ENCODE measurements around the gene NAGK. TPM values are rescaled to one million over a fixed set of nuclear protein-coding genes. Genes with fewer than 3 reads are reported as not detected.

The NAGK gene
- total RNA-seq, 1 experiment from 2014 or later = 73.3 TPM

DNA sequence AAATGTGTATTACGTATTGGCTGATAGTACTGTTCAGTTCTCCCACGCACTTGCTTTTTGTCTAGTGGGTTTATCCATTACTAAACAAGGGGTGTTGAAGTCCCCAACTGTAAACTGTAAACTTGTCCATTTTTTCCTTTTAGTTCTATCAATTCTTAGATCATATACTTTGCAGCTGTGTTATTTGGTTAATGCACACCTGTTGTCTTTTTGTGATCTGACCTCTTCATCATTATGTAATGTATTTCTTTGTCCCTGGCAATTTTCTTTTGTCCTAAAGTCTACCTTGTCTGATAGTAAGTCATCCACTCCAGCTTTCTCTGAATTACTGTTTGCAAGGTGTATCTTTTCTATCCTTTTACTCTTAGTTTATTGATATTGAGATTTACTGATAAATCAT lies 39.6 kb downstream of the NAGK start:
- no peak for DNase-seq (ENCODE audit: low spot score)

DNA sequence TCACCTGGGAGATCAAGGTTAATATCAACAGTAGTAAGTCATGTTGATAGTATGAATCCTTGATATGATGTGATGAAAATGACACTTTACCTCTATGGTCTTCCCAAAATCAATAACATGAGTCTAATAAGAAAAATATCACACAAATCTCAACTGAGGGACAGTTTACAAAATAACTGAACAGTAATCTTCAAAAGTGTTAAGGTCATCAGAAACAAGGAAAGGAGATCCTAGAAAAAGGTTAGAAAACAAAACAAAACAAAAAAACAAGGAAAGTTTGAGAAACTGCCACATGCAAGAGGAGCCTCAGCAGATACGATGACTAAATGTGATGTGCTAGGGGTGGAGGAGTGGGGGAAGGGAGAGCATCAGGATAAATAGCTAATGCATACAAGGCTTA lies 45.4 kb downstream of the NAGK start:
- no peak for DNase-seq (ENCODE audit: low spot score)

- DNase-seq (ENCODE audit: low spot score) = no peak
Observed at GRCh38 chr2:71117063-71117462, 48.6 kb downstream of the NAGK start.

DNA sequence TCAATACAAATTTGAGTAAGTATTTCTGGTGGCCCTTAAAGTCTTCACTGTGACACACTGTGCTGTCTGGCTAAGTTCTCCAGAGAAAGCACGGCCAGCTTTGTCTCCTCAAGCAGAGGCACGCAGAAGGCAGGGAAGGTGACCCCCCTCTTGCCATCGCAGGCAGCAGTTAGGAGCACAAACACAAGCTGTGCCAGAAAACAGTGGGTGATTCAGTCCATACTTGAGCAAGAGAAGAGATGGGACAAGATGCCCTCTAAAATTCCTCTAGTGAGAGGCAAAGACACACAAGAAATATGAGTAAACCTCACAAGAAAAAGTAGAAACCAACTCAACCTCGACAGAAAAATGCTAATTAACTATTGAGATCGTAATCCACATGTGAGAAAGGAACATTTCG lies 51.7 kb downstream of the NAGK start:
- DNase-seq (ENCODE audit: low spot score) = no peak

- DNase-seq (ENCODE audit: low spot score) = no peak
Observed at GRCh38 chr2:71121479-71121878, 53.0 kb downstream of the NAGK start.

- no peak for DNase-seq (ENCODE audit: low spot score)
Observed at GRCh38 chr2:71122387-71123298, 54.2 kb downstream of the NAGK start.

DNA sequence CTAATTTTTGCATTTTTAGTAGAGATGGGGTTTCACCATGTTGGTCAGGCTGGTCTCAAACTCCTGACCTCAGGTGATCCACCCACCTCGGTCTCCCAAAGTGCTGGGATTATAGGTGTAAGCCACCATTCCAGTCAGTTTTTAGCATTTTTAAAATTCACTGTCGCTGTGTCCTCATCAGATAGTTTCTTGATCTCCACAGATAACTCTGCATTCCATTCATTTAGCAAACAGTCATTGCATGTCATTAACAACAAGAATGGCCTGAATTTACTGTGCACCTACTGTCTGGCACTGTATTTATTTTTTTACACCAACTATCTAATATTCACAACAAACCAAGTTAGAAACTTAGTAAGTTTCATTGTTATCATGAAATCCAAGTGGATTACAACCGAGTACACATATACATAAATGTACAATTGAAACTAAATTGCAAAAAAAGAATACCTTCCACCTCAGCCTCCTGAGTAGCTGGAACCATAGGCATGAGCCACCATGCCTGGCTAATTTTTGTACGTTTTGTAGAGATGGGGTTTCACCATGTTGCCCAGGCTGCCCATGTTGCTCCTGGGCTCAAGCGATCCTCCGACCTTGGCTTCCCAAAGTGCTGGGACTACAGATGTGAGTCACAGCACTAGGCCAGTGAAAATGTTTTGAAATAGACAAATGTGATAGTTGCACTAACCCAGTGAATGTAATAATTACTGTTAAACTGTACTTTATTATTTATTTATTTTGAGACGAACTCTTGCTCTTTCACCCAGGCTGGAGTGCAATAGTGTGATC lies 57.3 kb downstream of the NAGK start:
- no peak for DNase-seq (ENCODE audit: low spot score)

DNA sequence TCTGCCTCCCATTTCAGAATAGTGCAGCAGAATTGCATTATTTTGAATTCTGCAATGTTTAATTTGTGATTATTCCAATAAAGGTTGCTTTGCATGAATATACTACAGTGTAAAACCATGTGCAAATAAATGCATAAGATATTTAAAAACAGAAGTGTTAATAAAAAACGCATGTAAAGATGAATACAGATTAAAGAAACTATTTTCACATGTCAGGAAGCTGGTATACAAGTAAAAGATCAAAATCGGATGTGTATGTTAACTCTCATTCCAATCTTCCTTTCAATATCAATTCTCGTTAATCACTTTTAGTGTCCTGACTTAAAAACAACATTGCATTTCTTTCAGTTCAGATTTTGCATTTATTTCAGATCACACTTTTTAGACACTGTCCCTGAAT lies 58.5 kb downstream of the NAGK start:
- no peak for DNase-seq (ENCODE audit: low spot score)

Other genes with a start within 250 kb of the NAGK start
- gene CLEC4F, start 248.0 kb upstream of the NAGK start, total RNA-seq (2014; rRNA removed; shearing (Covaris generic)) = not detected in 2 replicates
- 0.14 TPM in 1 of 2 replicates, not detected in the other for gene CD207, start 232.8 kb upstream of the NAGK start, total RNA-seq (2014; rRNA removed; shearing (Covaris generic))
- gene VAX2, start 168.1 kb upstream of the NAGK start, total RNA-seq (2014; rRNA removed; shearing (Covaris generic)) = 3.3 and 5.0 TPM in 2 replicates
- gene ATP6V1B1, start 132.7 kb upstream of the NAGK start, total RNA-seq (2014; rRNA removed; shearing (Covaris generic)) = 0.93 TPM in 1 of 2 replicates, not detected in the other
- not detected in 2 replicates for gene ANKRD53, start 90.0 kb upstream of the NAGK start, total RNA-seq (2014; rRNA removed; shearing (Covaris generic))
- 41.4 and 49.5 TPM in 2 replicates for gene TEX261, start 73.8 kb upstream of the NAGK start, total RNA-seq (2014; rRNA removed; shearing (Covaris generic))
- gene MCEE, start 61.6 kb downstream of the NAGK start, total RNA-seq (2014; rRNA removed; shearing (Covaris generic)) = 3.9 and 4.4 TPM in 2 replicates
- 46.4 and 64.3 TPM in 2 replicates for gene MPHOSPH10, start 62.0 kb downstream of the NAGK start, total RNA-seq (2014; rRNA removed; shearing (Covaris generic))
- gene PAIP2B, start 158.5 kb downstream of the NAGK start, total RNA-seq (2014; rRNA removed; shearing (Covaris generic)) = 0.28 and 1.1 TPM in 2 replicates